T-helper 17 cell (primary cell): ENCODE data around the gene CCT8L2. TPM values are rescaled to one million over a fixed set of nuclear protein-coding genes. Genes with fewer than 3 reads are reported as not detected.
"Not testable (repeated sequence)": the region's sequence is repeated elsewhere in the genome, so short reads cannot be mapped to it uniquely, and the experiment has no call there.

Source experiments
- ATAC-seq: fragments of 150-1000 bp; cut with Tn5 transposase; 2 replicates; pipeline ENCODE4 v1.10.0; 2021; ENCODE audit warnings: mild to moderate bottlenecking, moderate library complexity
- DNase-seq, 3 donors: peaks; one replicate each; pipeline versions ENCODE4 v3.0.0 to v3.0.0-alpha.2; 2020 to 2021
- H3K9me3 ChIP-seq: one replicate; pipeline ENCODE4 v1.7.0; 2013; ENCODE audit warnings: low read length, mild to moderate bottlenecking; ENCODE audit not compliant: control insufficient read depth, poor library complexity, severe bottlenecking
- H3K27ac Mint-ChIP-seq: one replicate; pipeline ENCODE4 v1.8.0; 2022; ENCODE audit warnings: mild to moderate bottlenecking, moderate library complexity, mixed read lengths
- H3K27me3 Mint-ChIP-seq: one replicate; pipeline ENCODE4 v1.8.0; 2022; ENCODE audit warnings: mixed read lengths
- H3K36me3 Mint-ChIP-seq: one replicate; pipeline ENCODE4 v1.8.0; 2022; ENCODE audit warnings: low read depth, mixed read lengths
- H3K4me1 Mint-ChIP-seq: one replicate; pipeline ENCODE4 v1.8.0; 2022; ENCODE audit warnings: mild to moderate bottlenecking, mixed read lengths
- H3K4me3 Mint-ChIP-seq: one replicate; pipeline ENCODE4 v1.8.0; 2022; ENCODE audit warnings: mild to moderate bottlenecking, moderate library complexity, mixed read lengths
- total RNA-seq, 4 donors: library from RNA in 2 of 4; stranded (reverse) in 2 of 4; gene quantifications; one replicate each; pipeline ENCODE4 v1.2.3 and lab custom pipeline; 2022 to 2026

The CCT8L2 gene, protein sequence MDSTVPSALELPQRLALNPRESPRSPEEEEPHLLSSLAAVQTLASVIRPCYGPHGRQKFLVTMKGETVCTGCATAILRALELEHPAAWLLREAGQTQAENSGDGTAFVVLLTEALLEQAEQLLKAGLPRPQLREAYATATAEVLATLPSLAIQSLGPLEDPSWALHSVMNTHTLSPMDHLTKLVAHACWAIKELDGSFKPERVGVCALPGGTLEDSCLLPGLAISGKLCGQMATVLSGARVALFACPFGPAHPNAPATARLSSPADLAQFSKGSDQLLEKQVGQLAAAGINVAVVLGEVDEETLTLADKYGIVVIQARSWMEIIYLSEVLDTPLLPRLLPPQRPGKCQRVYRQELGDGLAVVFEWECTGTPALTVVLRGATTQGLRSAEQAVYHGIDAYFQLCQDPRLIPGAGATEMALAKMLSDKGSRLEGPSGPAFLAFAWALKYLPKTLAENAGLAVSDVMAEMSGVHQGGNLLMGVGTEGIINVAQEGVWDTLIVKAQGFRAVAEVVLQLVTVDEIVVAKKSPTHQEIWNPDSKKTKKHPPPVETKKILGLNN
- total RNA-seq (under 1 TPM in 1 of 2 donors, not detected in 1; 0.16 TPM), total RNA-seq (lab: John Stamatoyannopoulos, UW) (0 reads per million in 2 donors)

DNA sequence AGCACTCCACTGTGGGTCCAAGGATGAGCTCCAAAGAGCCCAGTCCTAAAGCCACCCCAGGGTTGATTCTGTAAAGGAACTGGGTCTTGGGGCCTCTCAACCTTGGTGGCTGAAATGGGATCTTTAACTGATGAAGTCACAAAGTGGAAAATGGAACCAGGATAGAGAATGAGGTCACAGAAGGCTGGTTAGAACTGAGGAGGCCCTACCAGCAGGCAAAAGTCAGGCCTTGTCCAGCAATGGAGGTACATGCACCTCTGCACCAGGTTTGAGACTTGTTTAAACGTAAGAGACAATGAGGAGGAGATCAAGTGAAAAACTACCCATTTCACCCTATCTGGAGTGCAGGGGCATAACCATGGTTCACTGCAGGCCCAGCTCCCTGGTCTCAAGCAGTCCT is at the start of gene CCT8L2:
TSS of gene CCT8L2 (minus strand) at position 101 of the 400 bp plus-strand sequence. CDS start 260 bp downstream, outside the sequence.
- not testable (repeated sequence) for H3K36me3 Mint-ChIP-seq, H3K4me3 Mint-ChIP-seq, H3K4me1 Mint-ChIP-seq, ATAC-seq, H3K9me3 ChIP-seq, DNase-seq, H3K27ac Mint-ChIP-seq, H3K27me3 Mint-ChIP-seq

DNA sequence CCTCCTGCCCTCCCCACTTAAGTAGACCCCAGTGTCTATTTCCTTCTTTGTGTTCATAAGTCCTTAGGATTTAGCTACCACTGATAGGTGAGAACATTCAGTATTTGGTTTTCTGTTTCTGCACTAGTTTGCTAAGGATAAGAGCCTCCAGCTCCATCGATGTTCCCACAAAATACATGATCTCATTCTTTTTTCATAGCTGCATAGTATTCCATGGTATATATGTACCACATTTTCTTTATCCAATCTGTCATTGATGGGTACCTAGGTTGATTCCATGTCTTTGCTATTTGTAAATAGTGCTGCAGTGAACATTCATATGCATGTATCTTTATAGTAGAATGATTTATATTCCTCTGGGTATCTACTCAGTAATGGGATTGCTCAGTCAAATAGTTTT is 42.8 kb upstream of the CCT8L2 start:
- H3K27ac Mint-ChIP-seq, H3K9me3 ChIP-seq, DNase-seq, H3K4me3 Mint-ChIP-seq, H3K27me3 Mint-ChIP-seq, ATAC-seq, H3K4me1 Mint-ChIP-seq, H3K36me3 Mint-ChIP-seq: not testable (repeated sequence)

DNA sequence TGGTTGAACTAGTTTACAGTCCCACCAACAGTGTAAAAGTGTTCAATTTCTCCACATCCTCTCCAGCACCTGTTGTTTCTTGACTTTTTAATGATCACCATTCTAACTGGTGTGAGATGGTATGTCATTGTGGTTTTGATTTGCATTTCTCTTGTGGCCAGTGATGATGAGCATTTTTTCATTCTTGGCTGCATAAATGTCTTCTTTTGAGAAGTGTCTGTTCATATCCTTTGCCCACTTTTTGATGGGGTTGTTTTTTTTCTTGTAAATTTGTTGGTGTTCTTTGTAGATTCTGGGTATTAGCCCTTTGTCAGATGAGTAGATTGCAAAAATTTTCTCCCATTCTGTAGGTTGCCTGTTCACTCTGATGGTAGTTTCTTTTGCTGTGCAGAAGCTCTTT is 41.5 kb upstream of the CCT8L2 start:
- H3K4me3 Mint-ChIP-seq, H3K4me1 Mint-ChIP-seq, H3K9me3 ChIP-seq, H3K27ac Mint-ChIP-seq, H3K27me3 Mint-ChIP-seq, DNase-seq, ATAC-seq, H3K36me3 Mint-ChIP-seq: not testable (repeated sequence)

DNA sequence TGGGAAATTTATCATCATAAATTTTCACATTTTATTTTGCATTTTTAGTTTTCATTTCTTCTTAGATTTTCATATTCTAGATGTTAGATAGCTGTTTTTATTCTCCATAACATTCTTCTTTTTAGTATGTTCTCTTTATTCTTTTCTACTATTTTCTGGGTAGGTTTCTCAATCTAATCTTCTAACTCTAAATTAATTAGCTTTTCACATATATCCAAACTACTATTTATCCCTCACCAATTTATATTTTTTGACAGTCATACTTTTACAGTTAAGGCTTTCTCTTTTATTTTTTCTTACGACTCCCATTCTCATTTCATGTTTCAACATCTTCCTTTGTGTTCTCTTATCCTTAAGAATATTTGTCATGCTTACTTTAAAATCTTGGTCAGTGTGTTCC is 35.9 kb upstream of the CCT8L2 start:
- DNase-seq, H3K36me3 Mint-ChIP-seq, H3K4me1 Mint-ChIP-seq, H3K27ac Mint-ChIP-seq, H3K4me3 Mint-ChIP-seq, H3K9me3 ChIP-seq, ATAC-seq, H3K27me3 Mint-ChIP-seq: not testable (repeated sequence)

DNA sequence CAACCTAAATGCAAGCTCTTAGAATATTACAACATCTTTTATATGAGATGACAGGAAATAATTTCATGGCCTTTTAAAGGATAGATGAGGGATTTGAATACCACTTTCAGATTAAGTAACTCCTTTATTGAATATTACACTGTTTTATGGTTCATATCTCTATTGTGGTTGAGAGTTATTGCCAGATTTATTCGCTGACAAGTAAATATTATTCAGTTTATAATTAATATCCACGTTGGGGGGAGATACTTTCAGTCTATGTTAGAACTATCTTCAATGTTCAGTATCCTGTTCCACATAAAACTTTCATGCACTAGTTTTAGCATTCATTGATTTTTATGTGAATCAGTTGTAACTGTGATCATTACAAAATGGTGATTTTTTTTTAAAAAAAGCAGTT is 32.4 kb upstream of the CCT8L2 start:
- H3K36me3 Mint-ChIP-seq, DNase-seq, ATAC-seq, H3K27ac Mint-ChIP-seq, H3K4me1 Mint-ChIP-seq, H3K4me3 Mint-ChIP-seq, H3K27me3 Mint-ChIP-seq, H3K9me3 ChIP-seq: not testable (repeated sequence)

DNA sequence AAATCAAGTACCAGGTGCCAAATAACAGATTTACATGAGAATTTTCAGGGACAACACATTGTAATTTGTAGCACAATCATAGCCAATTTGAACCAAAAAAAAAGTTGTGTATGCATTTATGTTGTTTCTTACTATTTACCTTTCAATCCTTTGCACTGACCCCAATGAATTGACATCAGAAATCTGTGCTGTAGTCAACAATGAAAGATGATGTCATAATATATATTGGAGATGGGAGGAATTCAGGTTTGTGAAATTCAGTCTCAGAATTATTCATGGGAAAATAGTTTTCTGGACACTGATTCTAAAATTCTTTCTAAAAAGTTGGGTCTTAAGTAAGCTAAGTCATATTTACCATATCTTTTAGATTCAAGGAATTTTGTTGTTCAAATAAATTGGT is 31.0 kb upstream of the CCT8L2 start:
- not testable (repeated sequence) for H3K27me3 Mint-ChIP-seq, H3K9me3 ChIP-seq, H3K27ac Mint-ChIP-seq, H3K4me1 Mint-ChIP-seq, ATAC-seq, DNase-seq, H3K36me3 Mint-ChIP-seq, H3K4me3 Mint-ChIP-seq

DNA sequence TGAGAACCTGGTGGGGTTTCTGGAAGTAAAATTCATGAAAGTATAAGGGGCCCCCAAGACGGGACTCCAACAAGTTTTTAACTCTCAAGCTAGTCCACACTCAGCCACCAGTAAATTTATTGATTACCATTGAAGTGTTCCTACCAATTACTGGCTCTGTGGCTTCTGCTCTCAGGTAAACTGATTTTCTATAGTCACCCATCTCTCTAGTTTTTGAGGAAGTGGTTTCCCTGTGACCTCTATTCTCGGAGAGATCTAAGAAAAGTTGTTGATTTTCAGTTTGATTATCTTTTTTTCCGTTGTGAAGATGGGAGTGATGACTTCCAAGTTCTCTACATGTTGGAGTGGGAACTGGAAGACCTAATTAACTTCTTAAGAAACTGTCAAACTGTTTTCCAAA is 24.9 kb upstream of the CCT8L2 start:
- not testable (repeated sequence) for H3K4me1 Mint-ChIP-seq, ATAC-seq

DNA sequence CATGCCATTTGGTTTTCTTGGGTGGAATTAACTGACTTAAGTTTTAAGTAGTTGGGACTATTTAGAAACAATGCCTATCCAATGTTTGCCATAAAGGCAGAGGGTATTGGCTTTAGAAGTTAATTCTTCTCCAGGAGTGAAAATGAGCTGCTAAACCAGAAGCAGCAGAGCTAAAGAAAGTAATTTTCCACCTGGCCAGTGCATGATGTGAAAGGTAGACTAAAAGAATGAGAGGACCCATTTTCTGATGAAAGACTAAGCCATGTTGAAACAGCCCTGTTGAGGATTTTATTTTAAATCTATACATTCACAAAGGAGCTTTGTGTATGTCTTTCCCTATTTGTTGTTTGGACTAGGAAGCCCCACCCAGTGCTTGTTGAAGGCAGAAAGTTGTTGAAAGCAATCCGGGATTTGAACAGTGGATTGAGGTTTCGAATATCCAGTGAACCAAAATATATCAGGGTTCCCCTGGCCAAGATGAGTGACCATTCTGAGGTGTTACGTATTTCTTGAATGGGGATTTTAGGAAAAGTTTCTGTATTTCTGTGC is 23.9 kb upstream of the CCT8L2 start:
- not testable (repeated sequence) for H3K9me3 ChIP-seq, ATAC-seq, H3K4me3 Mint-ChIP-seq, H3K36me3 Mint-ChIP-seq, H3K27ac Mint-ChIP-seq, DNase-seq, H3K4me1 Mint-ChIP-seq, H3K27me3 Mint-ChIP-seq

More for the DNA sequence above, 24.9 kb upstream of the CCT8L2 start:
- not testable (repeated sequence) for H3K27me3 Mint-ChIP-seq, H3K27ac Mint-ChIP-seq, H3K36me3 Mint-ChIP-seq, H3K4me3 Mint-ChIP-seq, DNase-seq, H3K9me3 ChIP-seq

DNA sequence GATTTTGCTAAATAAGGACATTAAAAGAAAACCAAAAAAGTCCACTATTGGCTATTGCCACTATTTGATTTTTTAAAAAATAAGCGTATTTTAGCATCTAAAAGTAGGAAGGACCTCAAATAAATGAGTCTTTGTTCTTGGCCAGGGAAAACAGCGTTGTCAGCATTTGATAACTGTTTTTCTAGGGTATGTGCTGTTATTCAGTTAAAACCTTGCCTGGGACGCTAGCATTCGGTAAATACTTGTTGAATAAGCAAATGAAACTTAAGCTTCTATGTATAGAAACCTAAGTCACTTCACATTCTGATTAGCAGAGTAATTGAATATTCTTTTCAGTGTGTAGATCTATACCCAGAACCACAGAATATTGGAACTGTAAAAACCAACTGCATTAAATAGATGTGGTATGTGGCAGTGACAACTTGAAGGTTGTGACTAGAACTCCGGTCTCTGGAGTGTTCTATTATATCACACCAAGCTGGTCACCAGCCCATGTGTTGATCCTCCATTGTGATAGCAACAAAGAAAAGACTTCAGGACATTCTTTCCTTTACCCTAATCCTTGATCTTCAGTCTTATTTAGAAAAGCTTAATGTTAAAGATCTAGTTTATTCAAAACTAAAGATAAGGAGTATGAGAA is 23.1 kb upstream of the CCT8L2 start:
- not testable (repeated sequence) for H3K27ac Mint-ChIP-seq, H3K36me3 Mint-ChIP-seq, H3K9me3 ChIP-seq, H3K4me3 Mint-ChIP-seq, DNase-seq, H3K4me1 Mint-ChIP-seq, ATAC-seq
- H3K27me3 Mint-ChIP-seq = peaks cover 12% of the 10 kb centered on the region

DNA sequence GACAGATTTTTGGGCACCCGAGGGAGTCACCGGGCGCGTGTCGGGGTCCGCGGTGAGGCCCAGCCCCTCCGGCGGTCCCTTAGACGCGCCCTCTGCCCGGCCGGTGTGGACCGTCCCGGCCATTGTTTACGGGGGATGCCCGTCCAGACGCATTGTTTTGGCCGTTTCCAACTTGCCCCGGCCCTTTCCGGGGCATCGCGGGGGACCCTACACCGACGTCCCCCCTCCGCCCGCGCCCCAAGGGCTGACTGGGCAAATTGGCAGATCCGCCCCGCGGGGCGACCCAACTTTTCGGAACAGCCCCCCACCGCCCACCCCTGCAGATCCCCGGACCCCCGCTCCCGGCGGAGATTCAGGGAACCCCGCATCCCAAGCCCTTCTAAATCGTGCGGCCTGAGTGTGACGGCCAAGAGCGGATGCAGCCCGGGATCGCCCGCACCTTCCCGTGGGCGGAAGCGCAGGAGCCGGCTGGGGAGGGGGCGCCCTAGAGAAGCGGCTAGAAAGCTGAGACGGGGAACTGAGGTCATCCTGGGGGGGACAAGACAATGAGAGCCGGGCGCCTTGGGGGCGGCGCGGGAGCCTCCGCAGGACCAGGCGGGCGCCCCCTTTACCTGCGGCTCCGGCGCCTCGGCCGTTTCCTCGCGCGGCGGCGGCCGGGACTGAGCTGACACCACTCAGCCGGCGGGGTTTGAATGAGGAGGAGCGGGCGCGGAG is 17.1 kb upstream of the CCT8L2 start:
- Mint-ChIP-seq H3K4me3 (no peak overlapping the region), H3K36me3 (peaks cover 2% of the 10 kb centered on the region), H3K27ac (no peak overlapping the region), H3K4me1 (no peaks in the 10 kb centered on the region), H3K27me3 (peaks cover 23% of the 10 kb centered on the region)
- no peak for ATAC-seq
- DNase-seq = no peak
- no peaks in the 10 kb centered on the region for H3K9me3 ChIP-seq

DNA sequence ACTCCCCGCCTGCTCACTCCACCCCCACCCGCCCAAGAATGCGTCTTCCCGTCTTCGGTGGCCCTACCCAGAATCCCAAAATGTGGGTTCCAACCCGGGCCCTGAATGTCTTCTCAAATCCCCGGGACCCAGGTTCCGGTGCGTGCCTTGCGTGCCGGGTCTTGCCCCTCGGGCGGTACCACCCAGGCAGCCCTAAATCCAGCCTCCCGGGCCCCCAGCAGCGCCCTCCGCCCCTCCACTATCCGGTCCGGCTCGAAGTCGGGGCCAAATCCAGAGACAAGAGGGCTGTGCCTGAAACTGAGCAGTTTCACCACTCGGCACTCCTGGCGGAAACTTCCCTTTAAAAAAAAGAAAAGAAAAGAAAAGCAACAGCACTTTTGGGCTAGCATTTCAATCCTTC is 16.3 kb upstream of the CCT8L2 start:
- H3K36me3 Mint-ChIP-seq = peaks cover 2% of the 10 kb centered on the region
- no peak overlapping the region for H3K27ac Mint-ChIP-seq
- ATAC-seq (no peak), DNase-seq (no peak)
- no peak overlapping the region for H3K4me3 Mint-ChIP-seq
- no peaks in the 10 kb centered on the region for H3K9me3 ChIP-seq
- no peaks in the 10 kb centered on the region for H3K4me1 Mint-ChIP-seq
- H3K27me3 Mint-ChIP-seq = peaks cover 23% of the 10 kb centered on the region

DNA sequence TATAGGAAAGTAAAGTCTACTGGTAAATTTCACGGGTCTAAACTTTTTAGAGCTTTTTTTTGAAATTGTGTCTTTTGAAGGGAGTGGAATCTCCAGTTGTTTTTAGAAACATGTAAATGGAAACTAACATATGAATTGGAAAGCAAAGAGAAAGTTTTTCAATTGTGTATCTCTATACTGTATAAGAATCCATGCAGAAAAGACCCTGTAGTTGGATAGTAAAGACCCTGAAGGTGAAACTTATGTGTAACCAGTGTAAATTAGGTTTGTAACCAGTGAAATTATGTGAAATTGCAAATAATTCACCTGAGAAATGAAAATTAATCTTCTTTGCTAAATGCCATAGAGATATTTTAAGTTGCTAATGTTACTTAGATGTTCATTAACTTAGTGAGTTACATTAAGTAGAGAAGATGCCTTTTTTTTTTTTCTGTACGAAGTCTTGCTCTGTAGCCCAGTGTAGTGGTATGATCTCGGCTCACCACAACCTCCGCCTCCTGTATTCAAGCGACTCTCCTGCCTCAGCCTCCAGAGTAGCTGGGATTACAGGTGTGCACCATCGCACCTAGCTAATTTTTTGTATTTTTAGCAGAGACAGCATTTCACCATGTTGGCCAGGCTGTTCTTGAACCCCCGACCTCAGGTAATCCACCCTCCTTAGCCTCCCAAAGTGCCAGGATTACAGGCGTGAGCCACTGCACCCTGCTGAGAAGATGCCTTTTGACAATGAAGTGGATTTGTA is 11.8 kb upstream of the CCT8L2 start:
- not testable (repeated sequence) for H3K9me3 ChIP-seq, ATAC-seq, H3K27ac Mint-ChIP-seq, H3K36me3 Mint-ChIP-seq, H3K4me3 Mint-ChIP-seq, DNase-seq, H3K4me1 Mint-ChIP-seq
- H3K27me3 Mint-ChIP-seq = peaks cover 28% of the 10 kb centered on the region
